ENCODE results near the gene RPS2. TPM values are rescaled to one million over a fixed set of nuclear protein-coding genes. Genes with fewer than 3 reads are reported as not detected.

RPS2 gene
- total and polyA plus RNA-seq, 4 donors, result 1,132 to 2,049 (median 1,429) TPM

GRCh38 chr16:1980030-1980769, 15.6 kb upstream of the RPS2 start:
- Histone ChIP-seq H3K27me3 (ENCODE audit: control insufficient read depth in 1 of 2, insufficient read depth in 2 of 2, low read length in 1 of 2) (peaks cover 0 to 2% of the 10 kb centered on the region in 2 donors), H3K4me3 (ENCODE audit: low read length in 2 of 2) (no peak overlapping the region), H3K36me3 (ENCODE audit: control insufficient read depth in 1 of 2, insufficient read depth in 2 of 2, low read length in 1 of 2) (peaks cover 0 to 25% of the 10 kb centered on the region in 2 donors), H3K9me3 (ENCODE audit: control insufficient read depth, low read length) (no peaks in the 10 kb centered on the region), H3K27ac (ENCODE audit: low read depth in 1 of 2, low read length in 2 of 2) (no peak overlapping the region), H3K4me1 (ENCODE audit: control insufficient read depth in 1 of 2, insufficient read depth in 2 of 2, low read length in 2 of 2) (peaks cover 0 to 1% of the 10 kb centered on the region in 2 donors)
- no peak for DNase-seq
- intact Hi-C loops (cut with DNase I), result no loop called here
- ATAC-seq (ENCODE audit: low FRiP score), result no peak
- 6 to 7% methylated on average over 48 to 53 of the region's 53 CpGs for WGBS, 2 donors

- Histone ChIP-seq H3K36me3 (ENCODE audit: control insufficient read depth in 1 of 2, insufficient read depth in 2 of 2, low read length in 1 of 2) (peaks cover 0 to 27% of the 10 kb centered on the region in 2 donors), H3K4me3 (ENCODE audit: low read length in 2 of 2) (no peak overlapping the region), H3K27me3 (ENCODE audit: control insufficient read depth in 1 of 2, insufficient read depth in 2 of 2, low read length in 1 of 2) (peaks cover 0 to 2% of the 10 kb centered on the region in 2 donors), H3K27ac (ENCODE audit: low read depth in 1 of 2, low read length in 2 of 2) (no peak overlapping the region), H3K4me1 (ENCODE audit: control insufficient read depth in 1 of 2, insufficient read depth in 2 of 2, low read length in 2 of 2) (peaks cover 0 to 1% of the 10 kb centered on the region in 2 donors), H3K9me3 (ENCODE audit: control insufficient read depth, low read length) (no peaks in the 10 kb centered on the region)
- 38 to 42% methylated on average over 67 to 70 of the region's 70 CpGs for WGBS, 2 donors
- intact Hi-C loops (cut with DNase I), result no loop called here
- ATAC-seq (ENCODE audit: low FRiP score) (no peak), DNase-seq (no peak)
These were observed 14.8 kb upstream of the RPS2 start for GRCh38 chr16:1979271-1980029.

- peaks cover 0 to 1% of the 10 kb centered on the region in 2 donors for H3K4me1 ChIP-seq (ENCODE audit: control insufficient read depth in 1 of 2, insufficient read depth in 2 of 2, low read length in 2 of 2)
- ATAC-seq (ENCODE audit: low FRiP score) (no peak), DNase-seq (no peak)
- peaks cover 0 to 2% of the 10 kb centered on the region in 2 donors for H3K27me3 ChIP-seq (ENCODE audit: control insufficient read depth in 1 of 2, insufficient read depth in 2 of 2, low read length in 1 of 2)
- peaks cover 0 to 27% of the 10 kb centered on the region in 2 donors for H3K36me3 ChIP-seq (ENCODE audit: control insufficient read depth in 1 of 2, insufficient read depth in 2 of 2, low read length in 1 of 2)
- intact Hi-C loops (cut with DNase I), result no loop called here
- H3K9me3 ChIP-seq (ENCODE audit: control insufficient read depth, low read length), result no peaks in the 10 kb centered on the region
- no peak overlapping the region for H3K27ac ChIP-seq (ENCODE audit: low read depth in 1 of 2, low read length in 2 of 2)
- 77 to 79% methylated on average over 37 of the region's 37 CpGs for WGBS, 2 donors
- no peak overlapping the region for H3K4me3 ChIP-seq (ENCODE audit: low read length in 2 of 2)
These were observed 14.0 kb upstream of the RPS2 start for GRCh38 chr16:1978476-1979120.

- 94 to 95% methylated on average over 18 of the region's 18 CpGs for WGBS, 2 donors
- Histone ChIP-seq H3K9me3 (ENCODE audit: control insufficient read depth, low read length) (no peaks in the 10 kb centered on the region), H3K27me3 (ENCODE audit: control insufficient read depth in 1 of 2, insufficient read depth in 2 of 2, low read length in 1 of 2) (peaks cover 0 to 2% of the 10 kb centered on the region in 2 donors), H3K4me3 (ENCODE audit: low read length in 2 of 2) (no peak overlapping the region), H3K36me3 (ENCODE audit: control insufficient read depth in 1 of 2, insufficient read depth in 2 of 2, low read length in 1 of 2) (peaks cover 0 to 27% of the 10 kb centered on the region in 2 donors), H3K4me1 (ENCODE audit: control insufficient read depth in 1 of 2, insufficient read depth in 2 of 2, low read length in 2 of 2) (no peaks in the 10 kb centered on the region), H3K27ac (ENCODE audit: low read depth in 1 of 2, low read length in 2 of 2) (no peak overlapping the region)
- intact Hi-C loops (cut with DNase I), result no loop called here
- ATAC-seq (ENCODE audit: low FRiP score), result no peak
- no peak for DNase-seq
These were observed 13.2 kb upstream of the RPS2 start for GRCh38 chr16:1977875-1978268.

- no peak overlapping the region for H3K4me3 ChIP-seq (ENCODE audit: low read length in 2 of 2)
- no peak overlapping the region for H3K27ac ChIP-seq (ENCODE audit: low read depth in 1 of 2, low read length in 2 of 2)
- DNase-seq (no peak), ATAC-seq (ENCODE audit: low FRiP score) (no peak)
- H3K4me1 ChIP-seq (ENCODE audit: control insufficient read depth in 1 of 2, insufficient read depth in 2 of 2, low read length in 2 of 2), result no peaks in the 10 kb centered on the region
- H3K27me3 ChIP-seq (ENCODE audit: control insufficient read depth in 1 of 2, insufficient read depth in 2 of 2, low read length in 1 of 2), result peaks cover 0 to 2% of the 10 kb centered on the region in 2 donors
- WGBS, 2 donors, result 88 to 93% methylated on average over 32 to 33 of the region's 33 CpGs
- no peaks in the 10 kb centered on the region for H3K9me3 ChIP-seq (ENCODE audit: control insufficient read depth, low read length)
- peaks cover 0 to 27% of the 10 kb centered on the region in 2 donors for H3K36me3 ChIP-seq (ENCODE audit: control insufficient read depth in 1 of 2, insufficient read depth in 2 of 2, low read length in 1 of 2)
- intact Hi-C loops (cut with DNase I), result no loop called here
These were observed 12.6 kb upstream of the RPS2 start for GRCh38 chr16:1976951-1977874.

- no peak for ATAC-seq (ENCODE audit: low FRiP score)
- H3K36me3 ChIP-seq (ENCODE audit: control insufficient read depth in 1 of 2, insufficient read depth in 2 of 2, low read length in 1 of 2), result peaks cover 0 to 27% of the 10 kb centered on the region in 2 donors
- H3K9me3 ChIP-seq (ENCODE audit: control insufficient read depth, low read length), result no peaks in the 10 kb centered on the region
- DNase-seq, result no peak
- no peaks in the 10 kb centered on the region for H3K4me1 ChIP-seq (ENCODE audit: control insufficient read depth in 1 of 2, insufficient read depth in 2 of 2, low read length in 2 of 2)
- WGBS, 2 donors, result 93% methylated on average over 8 of the region's 8 CpGs
- intact Hi-C loops (cut with DNase I), result no loop called here
- no peak overlapping the region for H3K27ac ChIP-seq (ENCODE audit: low read depth in 1 of 2, low read length in 2 of 2)
- peaks cover 0 to 2% of the 10 kb centered on the region in 2 donors for H3K27me3 ChIP-seq (ENCODE audit: control insufficient read depth in 1 of 2, insufficient read depth in 2 of 2, low read length in 1 of 2)
- no peak overlapping the region for H3K4me3 ChIP-seq (ENCODE audit: low read length in 2 of 2)
These were observed 11.5 kb upstream of the RPS2 start for GRCh38 chr16:1976216-1976520.

GRCh38 chr16:1975432-1976215, 11.0 kb upstream of the RPS2 start:
- Histone ChIP-seq H3K36me3 (ENCODE audit: control insufficient read depth in 1 of 2, insufficient read depth in 2 of 2, low read length in 1 of 2) (peaks cover 0 to 27% of the 10 kb centered on the region in 2 donors), H3K4me1 (ENCODE audit: control insufficient read depth in 1 of 2, insufficient read depth in 2 of 2, low read length in 2 of 2) (no peaks in the 10 kb centered on the region), H3K27ac (ENCODE audit: low read depth in 1 of 2, low read length in 2 of 2) (no peak overlapping the region), H3K27me3 (ENCODE audit: control insufficient read depth in 1 of 2, insufficient read depth in 2 of 2, low read length in 1 of 2) (peaks cover 0 to 2% of the 10 kb centered on the region in 2 donors), H3K4me3 (ENCODE audit: low read length in 2 of 2) (no peak overlapping the region), H3K9me3 (ENCODE audit: control insufficient read depth, low read length) (no peaks in the 10 kb centered on the region)
- intact Hi-C loops (cut with DNase I), result no loop called here
- 94 to 95% methylated on average over 33 of the region's 33 CpGs for WGBS, 2 donors
- no peak for ATAC-seq (ENCODE audit: low FRiP score)
- no peak for DNase-seq

Measured in aorta (tissue), 5 donors.